Keratinocyte (primary cell): ENCODE results near the gene MYRFL. TPM values are rescaled to one million over a fixed set of nuclear protein-coding genes. Genes with fewer than 3 reads are reported as not detected.

ENCODE experiments used
- DNase-seq: peaks from one replicate; pipeline ENCODE4 v3.0.0-alpha.2; 2011; ENCODE audit warnings: low read depth, missing footprints, low spot score
- FAIRE-seq: peaks from 2 replicates; lab custom pipeline; 2011; peaks lifted over from hg19 to GRCh38; lab: Jason Lieb, UNC
- H2AFZ ChIP-seq: 2 replicates; pipeline ENCODE4 v1.6.0; 2012; ENCODE audit warnings: low read length, control low read depth, inconsistent platforms; ENCODE audit not compliant: control insufficient read depth
- H3K27ac ChIP-seq: 2 replicates; pipeline ENCODE4 v1.5.1; 2011; ENCODE audit warnings: low read length; ENCODE audit not compliant: control insufficient read depth, insufficient read depth
- H3K27me3 ChIP-seq: 3 replicates; pipeline ENCODE4 v1.6.0; 2011; ENCODE audit warnings: low read length; ENCODE audit not compliant: control insufficient read depth, insufficient read depth; ENCODE audit errors: extremely low read depth
- H3K36me3 ChIP-seq, 2 experiments: 2 replicates in 1 of 2; 3 replicates in 1 of 2; pipeline ENCODE4 v1.5.1; 2011; ENCODE audit warnings: low read length in 2 of 2, mild to moderate bottlenecking in 1 of 2; ENCODE audit not compliant: control insufficient read depth in 2 of 2, insufficient read depth in 2 of 2; ENCODE audit errors: extremely low read depth in 1 of 2
- H3K4me1 ChIP-seq: 3 replicates; pipeline ENCODE4 v1.5.1; 2011; ENCODE audit warnings: low read length; ENCODE audit not compliant: control insufficient read depth, insufficient read depth; ENCODE audit errors: extremely low read depth
- H3K4me2 ChIP-seq: 3 replicates; pipeline ENCODE4 v1.6.0; 2011; ENCODE audit warnings: low read depth, low read length; ENCODE audit not compliant: control insufficient read depth, insufficient read depth; ENCODE audit errors: extremely low read depth
- H3K4me3 ChIP-seq, 3 experiments: fragments of 200-600 bp in 1 of 3; sonication (generic) in 1 of 3; 2 replicates in 2 of 3; 3 replicates in 1 of 3; pipeline ENCODE4 v1.5.1; 2011 to 2016; ENCODE audit warnings: low read length in 3 of 3, mild to moderate bottlenecking in 3 of 3, control low read depth in 2 of 3, inconsistent platforms in 1 of 3, low read depth in 1 of 3, mixed read lengths in 1 of 3, mixed run types in 1 of 3, moderate library complexity in 1 of 3; ENCODE audit not compliant: control insufficient read depth in 2 of 3, insufficient read depth in 2 of 3; ENCODE audit errors: extremely low read depth in 1 of 3
- H3K79me2 ChIP-seq: 2 replicates; pipeline ENCODE4 v1.6.0; 2012; ENCODE audit warnings: low read length; ENCODE audit not compliant: control insufficient read depth, insufficient read depth
- H3K9ac ChIP-seq: 3 replicates; pipeline ENCODE4 v1.6.0; 2011; ENCODE audit warnings: low read length; ENCODE audit not compliant: control insufficient read depth, insufficient read depth; ENCODE audit errors: extremely low read depth
- H3K9me1 ChIP-seq: 3 replicates; pipeline ENCODE4 v1.6.0; 2011; ENCODE audit warnings: low read length; ENCODE audit not compliant: control insufficient read depth, insufficient read depth; ENCODE audit errors: extremely low read depth
- H3K9me3 ChIP-seq: 2 replicates; pipeline ENCODE4 v1.5.1; 2012; ENCODE audit warnings: low read depth, low read length; ENCODE audit not compliant: control insufficient read depth
- H4K20me1 ChIP-seq: 3 replicates; pipeline ENCODE4 v1.6.0; 2011; ENCODE audit warnings: low read length; ENCODE audit not compliant: control insufficient read depth, insufficient read depth; ENCODE audit errors: extremely low read depth
- EZH2 ChIP-seq: IDR thresholded peaks from one replicate; pipeline ENCODE4 v1.6.1; 2012; ENCODE audit warnings: inconsistent platforms, mild to moderate bottlenecking, low read length, moderate library complexity
- dilution Hi-C: fragments of 300-500 bp; cut with MboI; formaldehyde crosslinking; loops from one replicate; pipeline ENCODE4 v1.7.0; 2020; ENCODE audit warnings: low sequenced_read_pairs; ENCODE audit not compliant: extremely low pct_ligation_motif_present
- polyA plus RNA-seq, 5 experiments: library from polyadenylated mRNA; depleted of rRNA in 3 of 5; stranded (reverse) in 3 of 5; stranded (forward) in 1 of 5; unstranded in 1 of 5; fragments of >200 nt; gene quantifications; 1 replicate in 1 of 5; 2 replicates in 3 of 5; 3 replicates in 1 of 5; pipeline versions ENCODE4 v1.2.1 to v1.2.3, GENCODE V29; 2011 to 2012; ENCODE audit warnings: missing spikeins in 2 of 5, low read depth in 1 of 5, low replicate concordance in 1 of 5
- TF ChIP-seq, protein P1 (sequence below), 3 experiments: IDR thresholded peaks in 1 of 3; conservative IDR thresholded peaks in 1 of 3; optimal IDR thresholded peaks in 1 of 3; 2 replicates in 2 of 3; 3 replicates in 1 of 3; pipeline versions ENCODE3 to v1.5.1; 2011; ENCODE audit warnings: low read length in 3 of 3, mild to moderate bottlenecking in 3 of 3, moderate library complexity in 2 of 3, control low read depth in 1 of 3, inconsistent platforms in 1 of 3; ENCODE audit not compliant: insufficient read depth in 2 of 3; ENCODE audit errors: extremely low read depth in 1 of 3

The MYRFL gene
- polyA plus RNA-seq, 1 donor (not counting 4 experiments of a cell fraction or from before 2014, with no cell fraction given): 0.39 TPM

DNA sequence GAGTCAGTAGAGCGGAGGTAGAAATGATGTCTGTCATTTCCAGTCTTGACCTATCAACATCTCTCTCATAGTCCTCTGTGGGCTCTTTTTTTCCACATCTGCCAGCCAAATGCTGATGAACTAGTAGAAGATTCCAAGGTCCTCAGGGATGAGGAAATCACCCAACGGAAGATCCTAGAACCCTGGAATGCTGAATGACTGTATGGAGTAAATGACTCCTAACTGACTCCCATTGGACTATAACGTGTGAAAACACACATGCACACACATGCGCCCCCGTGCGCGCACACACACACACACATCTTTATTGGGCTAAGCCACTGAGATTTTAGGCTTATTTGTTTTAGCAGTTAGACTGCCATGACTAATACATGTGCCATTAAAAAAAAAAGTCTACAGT lies 159.2 kb downstream of the MYRFL start:
- no peaks in the 10 kb centered on the region for H3K9me1 ChIP-seq
- peak; percentile 17 for FAIRE-seq
- no peaks in the 10 kb centered on the region for H3K79me2 ChIP-seq
- H3K4me3 ChIP-seq: no peak overlapping the region
- H3K27ac ChIP-seq: no peak overlapping the region
- TF ChIP-seq, protein P1, sequence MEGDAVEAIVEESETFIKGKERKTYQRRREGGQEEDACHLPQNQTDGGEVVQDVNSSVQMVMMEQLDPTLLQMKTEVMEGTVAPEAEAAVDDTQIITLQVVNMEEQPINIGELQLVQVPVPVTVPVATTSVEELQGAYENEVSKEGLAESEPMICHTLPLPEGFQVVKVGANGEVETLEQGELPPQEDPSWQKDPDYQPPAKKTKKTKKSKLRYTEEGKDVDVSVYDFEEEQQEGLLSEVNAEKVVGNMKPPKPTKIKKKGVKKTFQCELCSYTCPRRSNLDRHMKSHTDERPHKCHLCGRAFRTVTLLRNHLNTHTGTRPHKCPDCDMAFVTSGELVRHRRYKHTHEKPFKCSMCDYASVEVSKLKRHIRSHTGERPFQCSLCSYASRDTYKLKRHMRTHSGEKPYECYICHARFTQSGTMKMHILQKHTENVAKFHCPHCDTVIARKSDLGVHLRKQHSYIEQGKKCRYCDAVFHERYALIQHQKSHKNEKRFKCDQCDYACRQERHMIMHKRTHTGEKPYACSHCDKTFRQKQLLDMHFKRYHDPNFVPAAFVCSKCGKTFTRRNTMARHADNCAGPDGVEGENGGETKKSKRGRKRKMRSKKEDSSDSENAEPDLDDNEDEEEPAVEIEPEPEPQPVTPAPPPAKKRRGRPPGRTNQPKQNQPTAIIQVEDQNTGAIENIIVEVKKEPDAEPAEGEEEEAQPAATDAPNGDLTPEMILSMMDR (optimal IDR thresholded peaks at IDR 0.05 in 1 of 3, IDR thresholded peaks at IDR 0.05 in 1 of 3, conservative IDR thresholded peaks at IDR 0.05 in 1 of 3; ENCODE audit: extremely low read depth in 1 of 3, insufficient read depth in 2 of 3, low read length in 3 of 3): no peak
- TF ChIP-seq EZH2: no peak
- no peaks in the 10 kb centered on the region for H3K27me3 ChIP-seq
- dilution Hi-C loops: no loop called here
- H3K36me3 ChIP-seq: no peaks in the 10 kb centered on the region
- no peak overlapping the region for H3K9ac ChIP-seq
- H4K20me1 ChIP-seq: no peaks in the 10 kb centered on the region
- no peaks in the 10 kb centered on the region for H3K9me3 ChIP-seq
- no peak overlapping the region for H3K4me2 ChIP-seq
- H3K4me1 ChIP-seq: peaks cover 20% of the 10 kb centered on the region
- DNase-seq: no peak
- no peak overlapping the region for H2AFZ ChIP-seq

DNA sequence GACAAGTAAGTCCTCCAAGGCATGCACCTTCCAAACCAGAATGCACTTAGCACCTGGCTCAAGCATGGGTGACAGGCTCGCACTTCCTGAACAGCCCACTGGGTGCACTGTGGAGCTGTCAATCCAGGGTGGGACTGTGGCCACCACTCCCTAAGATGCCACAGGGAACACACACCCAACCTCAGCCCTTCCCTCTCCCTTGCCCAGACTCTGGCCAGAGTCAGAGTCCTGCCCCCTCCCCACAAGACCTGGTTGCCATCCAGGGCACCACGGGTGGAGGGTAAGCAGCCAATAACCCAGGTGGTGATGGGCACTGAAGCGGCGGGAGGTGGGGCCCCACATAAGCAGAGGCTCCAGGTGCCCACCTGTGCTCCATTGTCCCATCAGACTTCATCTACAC lies 160.6 kb downstream of the MYRFL start:
- Histone ChIP-seq H2AFZ (peak overlapping the region; percentile 21), H3K9ac (no peak overlapping the region), H3K27ac (no peak overlapping the region), H3K4me3 (no peak overlapping the region), H3K79me2 (no peaks in the 10 kb centered on the region), H3K9me1 (no peaks in the 10 kb centered on the region), H3K4me2 (no peak overlapping the region), H3K9me3 (no peaks in the 10 kb centered on the region), H3K4me1 (peaks cover 21% of the 10 kb centered on the region), H3K36me3 (no peaks in the 10 kb centered on the region), H3K27me3 (no peaks in the 10 kb centered on the region), H4K20me1 (no peaks in the 10 kb centered on the region)
- dilution Hi-C loops: no loop called here
- TF ChIP-seq, protein P1 (optimal IDR thresholded peaks at IDR 0.05 in 1 of 3, IDR thresholded peaks at IDR 0.05 in 1 of 3, conservative IDR thresholded peaks at IDR 0.05 in 1 of 3; ENCODE audit: extremely low read depth in 1 of 3, insufficient read depth in 2 of 3, low read length in 3 of 3): peak; percentile 49 to 77 (median 56)
- TF ChIP-seq EZH2: no peak
- FAIRE-seq (no peak), DNase-seq (no peak)
